Measurements from ENCODE around the gene MIOX.
"Not testable (repeated sequence)": the region's sequence is repeated elsewhere in the genome, so short reads cannot be mapped to it uniquely, and the experiment has no call there.

DNA sequence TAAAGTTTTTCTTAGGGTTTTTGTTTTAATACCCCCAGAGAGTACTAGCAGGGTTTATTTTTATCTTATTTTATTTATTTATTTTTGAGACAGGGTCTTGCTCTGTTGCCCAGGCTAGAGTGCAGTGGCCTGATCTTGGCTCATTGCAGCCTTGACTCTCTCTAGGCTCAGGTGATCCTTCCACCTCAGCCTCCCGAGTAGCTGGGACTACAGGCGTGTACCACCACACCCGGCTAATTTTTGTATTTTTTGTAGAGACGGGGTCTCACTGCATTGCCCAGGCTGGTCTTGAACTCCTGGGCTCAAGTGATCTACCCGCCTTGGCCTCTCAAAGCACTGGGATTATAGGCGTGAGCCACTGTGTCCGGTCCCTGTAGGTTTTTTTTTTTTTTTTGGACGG is 33.5 kb downstream of the MIOX start:
- TF ChIP-seq EZH2 (IDR thresholded peaks at IDR 0.05; ENCODE audit: borderline replicate concordance, control insufficient read depth, low read depth, low read length); KAT2A (conservative IDR thresholded peaks at IDR 0.05; ENCODE audit: control insufficient read depth, low read depth, low read length); BRCA1 (IDR thresholded peaks at IDR 0.05; ENCODE audit: low read depth, low read length); MYC (IDR thresholded peaks at IDR 0.05; ENCODE audit: insufficient read depth, insufficient read length, insufficient replicate concordance, low read length, severe bottlenecking); NR2C2 (IDR thresholded peaks at IDR 0.05; ENCODE audit: borderline replicate concordance, control insufficient read depth, insufficient read length, low read depth): not testable (repeated sequence)
